HepG2 (cell line): ENCODE data around the gene C20orf144. TPM values are rescaled to one million over a fixed set of nuclear protein-coding genes. Genes with fewer than 3 reads are reported as not detected.

Source experiments
- HDAC6 ChIP-seq: fragments of 200-600 bp; sonication (generic); IDR thresholded peaks from 2 replicates; pipeline ENCODE4 v1.7.0; 2017; ENCODE audit warnings: mild to moderate bottlenecking, antibody characterized with exemption, low read length, low read depth
- HMG20B ChIP-seq: conservative IDR thresholded peaks from 2 replicates; pipeline ENCODE4 v1.6.1; 2016; ENCODE audit warnings: missing genetic modification reagents, missing compliant biosample characterization
- HOXA5 ChIP-seq: sonication (generic); formaldehyde crosslinking; IDR thresholded peaks from 2 replicates; pipeline ENCODE4 v1.4.0; 2020; ENCODE audit warnings: missing genetic modification reagents
- HOXA9 ChIP-seq: sonication (generic); formaldehyde crosslinking; IDR thresholded peaks from 2 replicates; pipeline ENCODE4 v1.8.1; 2022; ENCODE audit warnings: missing genetic modification reagents, mild to moderate bottlenecking, moderate library complexity, borderline replicate concordance
- KAT8 ChIP-seq: IDR thresholded peaks from 2 replicates; pipeline ENCODE4 v1.6.1; 2016; ENCODE audit warnings: missing genetic modification reagents, missing compliant biosample characterization
- KDM3A ChIP-seq: IDR thresholded peaks from 2 replicates; pipeline ENCODE4 v1.6.1; 2018; ENCODE audit warnings: low read depth, missing compliant biosample characterization
- MAFG ChIP-seq: sonication (generic); formaldehyde crosslinking; IDR thresholded peaks from 2 replicates; pipeline ENCODE4 v1.5.1; 2020; ENCODE audit warnings: mild to moderate bottlenecking, missing genetic modification reagents
- NFKB2 ChIP-seq: sonication (generic); formaldehyde crosslinking; IDR thresholded peaks from 2 replicates; pipeline ENCODE4 v1.4.0; 2020; ENCODE audit warnings: missing genetic modification reagents, borderline replicate concordance
- PCBP1 ChIP-seq: fragments of 200-400 bp; formaldehyde crosslinking; IDR thresholded peaks from 2 replicates; pipeline ENCODE4 v1.6.1; 2017; ENCODE audit warnings: mild to moderate bottlenecking, low read depth, low read length, borderline replicate concordance
- PLRG1 ChIP-seq: fragments of 450-650 bp; conservative IDR thresholded peaks from 2 replicates; pipeline ENCODE4 v1.6.1; 2016
- PTBP1 ChIP-seq: fragments of 200-400 bp; formaldehyde crosslinking; IDR thresholded peaks from 2 replicates; pipeline ENCODE4 v1.6.1; 2018; ENCODE audit warnings: low read length, low read depth; ENCODE audit not compliant: poor library complexity, severe bottlenecking
- RORA ChIP-seq: sonication (generic); formaldehyde crosslinking; IDR thresholded peaks from 2 replicates; pipeline ENCODE4 v1.5.0; 2020; ENCODE audit warnings: mild to moderate bottlenecking, missing genetic modification reagents, moderate library complexity
- SOX13 ChIP-seq, 3 experiments: fragments of 450-650 bp in 1 of 3; sonication (generic) in 1 of 3; formaldehyde crosslinking in 1 of 3; IDR thresholded peaks in 2 of 3; conservative IDR thresholded peaks in 1 of 3; 2 replicates each; pipeline versions ENCODE4 v1.5.0 to v1.6.1; 2016 to 2020; ENCODE audit warnings: antibody characterized with exemption in 1 of 3, mild to moderate bottlenecking in 1 of 3, missing compliant biosample characterization in 1 of 3, missing genetic modification reagents in 1 of 3, moderate library complexity in 1 of 3
- SPEN ChIP-seq: sonication (generic); formaldehyde crosslinking; IDR thresholded peaks from 2 replicates; pipeline ENCODE4 v1.5.1; 2020; ENCODE audit warnings: low read depth, mild to moderate bottlenecking, missing genetic modification reagents
- TGIF2 ChIP-seq: IDR thresholded peaks from 2 replicates; pipeline ENCODE4 v1.6.1; 2016; ENCODE audit warnings: control low read depth, missing compliant biosample characterization
- ZNF333 ChIP-seq: sonication (generic); formaldehyde crosslinking; IDR thresholded peaks from 2 replicates; pipeline ENCODE4 v1.4.0; 2020; ENCODE audit warnings: mild to moderate bottlenecking, missing genetic modification reagents, borderline replicate concordance
- ZNF44 ChIP-seq: sonication (generic); formaldehyde crosslinking; IDR thresholded peaks from 2 replicates; pipeline ENCODE4 v1.5.1; 2020; ENCODE audit warnings: mild to moderate bottlenecking, missing genetic modification reagents
- ZNF563 ChIP-seq: sonication (generic); formaldehyde crosslinking; IDR thresholded peaks from 2 replicates; pipeline ENCODE4 v1.8.0; 2022; ENCODE audit warnings: mild to moderate bottlenecking, moderate library complexity, missing genetic modification reagents
- ZNF572 ChIP-seq: sonication (generic); formaldehyde crosslinking; IDR thresholded peaks from 2 replicates; pipeline ENCODE4 v1.5.1; 2020; ENCODE audit warnings: mild to moderate bottlenecking, missing genetic modification reagents
- ZNF672 ChIP-seq: sonication (generic); formaldehyde crosslinking; IDR thresholded peaks from 2 replicates; pipeline ENCODE4 v1.8.1; 2022; ENCODE audit warnings: missing genetic modification reagents
- ZNF747 ChIP-seq: sonication (generic); formaldehyde crosslinking; IDR thresholded peaks from 2 replicates; pipeline ENCODE4 v1.8.1; 2023; ENCODE audit warnings: missing genetic modification reagents, mild to moderate bottlenecking, borderline replicate concordance
- ZNF878 ChIP-seq: sonication (generic); formaldehyde crosslinking; IDR thresholded peaks from 2 replicates; pipeline ENCODE4 v1.8.1; 2023; ENCODE audit warnings: mild to moderate bottlenecking, missing genetic modification reagents, moderate library complexity
- polyA plus RNA-seq, 8 experiments: library from polyadenylated mRNA; depleted of rRNA in 3 of 8; stranded (reverse) in 7 of 8; unstranded in 1 of 8; fragments of >200 nt; fragmentation: Illumina TruSeq in 4 of 8; extraction: Trizol in 4 of 8; gene quantifications; 2 replicates each; pipeline versions ENCODE4 v1.2.1 to v1.2.3, GENCODE V29; 2011 to 2016; ENCODE audit warnings: low read depth in 4 of 8, missing spikeins in 1 of 8, mixed read lengths in 1 of 8; ENCODE audit not compliant: insufficient read depth in 1 of 8
- total RNA-seq, 5 experiments: library from RNA; depleted of rRNA; stranded (reverse); fragments of >200 nt; fragmentation: Illumina TruSeq; extraction: Trizol; gene quantifications; 2 replicates each; pipeline ENCODE4 v1.2.3, GENCODE V29; 2016; ENCODE audit warnings: low read depth in 1 of 5
- TF ChIP-seq, protein P1 (sequence below): sonication (generic); formaldehyde crosslinking; IDR thresholded peaks from 2 replicates; pipeline ENCODE4 v1.4.0; 2020; ENCODE audit warnings: mild to moderate bottlenecking, missing genetic modification reagents

C20orf144 gene
- total and polyA plus RNA-seq, 2 of the 13 experiments (the other 11 are each of a cell fraction or from before 2014, with no cell fraction given), result 0.09 to 0.16 TPM

DNA sequence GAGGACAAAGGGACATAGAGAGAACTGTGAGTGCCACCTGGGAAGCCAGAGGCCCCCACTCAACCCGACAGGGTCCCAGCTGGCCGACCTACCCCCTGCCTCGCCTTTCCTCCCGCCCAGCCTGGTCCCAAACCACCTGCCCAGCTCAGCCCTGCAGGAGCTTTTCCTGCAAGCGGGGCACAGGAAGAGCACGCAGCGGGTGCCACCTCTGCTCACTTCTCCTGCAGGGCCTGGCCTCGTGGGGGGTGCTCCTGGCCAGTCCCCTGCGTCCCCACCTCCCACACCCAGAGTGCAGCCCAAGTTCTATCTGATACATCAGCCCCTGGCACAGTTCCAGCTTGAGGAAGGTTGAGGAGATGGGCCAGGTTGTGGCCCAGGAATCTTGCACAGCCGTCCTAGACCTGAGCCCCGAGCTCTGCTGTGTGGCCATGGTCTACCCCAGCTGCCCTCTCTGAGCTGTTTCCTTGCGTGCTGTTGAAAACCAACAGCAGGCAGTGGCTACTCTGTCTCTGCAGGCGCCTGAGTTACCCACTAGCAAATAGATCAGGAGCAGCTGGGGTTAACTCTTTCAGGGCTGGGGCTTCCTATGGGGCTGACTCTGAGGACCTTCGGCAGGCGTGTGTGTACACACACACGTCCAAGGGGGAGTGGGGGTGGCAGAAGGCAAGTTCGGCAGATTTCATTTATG lies 10.4 kb downstream of the C20orf144 start (continued):
- TF ChIP-seq KAT8 (CRISPR knock-in tag), result peak; percentile 22; the same call in 1 of the 2 replicates
- TF ChIP-seq PCBP1, result peak; percentile 75; the same call in 1 of the 2 replicates
- TF ChIP-seq ZNF333 (CRISPR knock-in tag), result no peak
- TF ChIP-seq RORA, result no peak
- no peak for TF ChIP-seq NFKB2 (CRISPR knock-in tag)
- TF ChIP-seq ZNF572 (CRISPR knock-in tag), result no peak; the same call in 1 of the 2 replicates
- TF ChIP-seq SOX13 (IDR thresholded peaks at IDR 0.05), result no peak
- TF ChIP-seq SOX13 (CRISPR knock-in tag; conservative IDR thresholded peaks at IDR 0.05 in 1 of 2, IDR thresholded peaks at IDR 0.05 in 1 of 2), result peak in 1 of 2 experiments; percentile 7; a peak in 1 of 4 replicates
- TF ChIP-seq PTBP1, result peak; percentile 28
- TF ChIP-seq, protein P1, sequence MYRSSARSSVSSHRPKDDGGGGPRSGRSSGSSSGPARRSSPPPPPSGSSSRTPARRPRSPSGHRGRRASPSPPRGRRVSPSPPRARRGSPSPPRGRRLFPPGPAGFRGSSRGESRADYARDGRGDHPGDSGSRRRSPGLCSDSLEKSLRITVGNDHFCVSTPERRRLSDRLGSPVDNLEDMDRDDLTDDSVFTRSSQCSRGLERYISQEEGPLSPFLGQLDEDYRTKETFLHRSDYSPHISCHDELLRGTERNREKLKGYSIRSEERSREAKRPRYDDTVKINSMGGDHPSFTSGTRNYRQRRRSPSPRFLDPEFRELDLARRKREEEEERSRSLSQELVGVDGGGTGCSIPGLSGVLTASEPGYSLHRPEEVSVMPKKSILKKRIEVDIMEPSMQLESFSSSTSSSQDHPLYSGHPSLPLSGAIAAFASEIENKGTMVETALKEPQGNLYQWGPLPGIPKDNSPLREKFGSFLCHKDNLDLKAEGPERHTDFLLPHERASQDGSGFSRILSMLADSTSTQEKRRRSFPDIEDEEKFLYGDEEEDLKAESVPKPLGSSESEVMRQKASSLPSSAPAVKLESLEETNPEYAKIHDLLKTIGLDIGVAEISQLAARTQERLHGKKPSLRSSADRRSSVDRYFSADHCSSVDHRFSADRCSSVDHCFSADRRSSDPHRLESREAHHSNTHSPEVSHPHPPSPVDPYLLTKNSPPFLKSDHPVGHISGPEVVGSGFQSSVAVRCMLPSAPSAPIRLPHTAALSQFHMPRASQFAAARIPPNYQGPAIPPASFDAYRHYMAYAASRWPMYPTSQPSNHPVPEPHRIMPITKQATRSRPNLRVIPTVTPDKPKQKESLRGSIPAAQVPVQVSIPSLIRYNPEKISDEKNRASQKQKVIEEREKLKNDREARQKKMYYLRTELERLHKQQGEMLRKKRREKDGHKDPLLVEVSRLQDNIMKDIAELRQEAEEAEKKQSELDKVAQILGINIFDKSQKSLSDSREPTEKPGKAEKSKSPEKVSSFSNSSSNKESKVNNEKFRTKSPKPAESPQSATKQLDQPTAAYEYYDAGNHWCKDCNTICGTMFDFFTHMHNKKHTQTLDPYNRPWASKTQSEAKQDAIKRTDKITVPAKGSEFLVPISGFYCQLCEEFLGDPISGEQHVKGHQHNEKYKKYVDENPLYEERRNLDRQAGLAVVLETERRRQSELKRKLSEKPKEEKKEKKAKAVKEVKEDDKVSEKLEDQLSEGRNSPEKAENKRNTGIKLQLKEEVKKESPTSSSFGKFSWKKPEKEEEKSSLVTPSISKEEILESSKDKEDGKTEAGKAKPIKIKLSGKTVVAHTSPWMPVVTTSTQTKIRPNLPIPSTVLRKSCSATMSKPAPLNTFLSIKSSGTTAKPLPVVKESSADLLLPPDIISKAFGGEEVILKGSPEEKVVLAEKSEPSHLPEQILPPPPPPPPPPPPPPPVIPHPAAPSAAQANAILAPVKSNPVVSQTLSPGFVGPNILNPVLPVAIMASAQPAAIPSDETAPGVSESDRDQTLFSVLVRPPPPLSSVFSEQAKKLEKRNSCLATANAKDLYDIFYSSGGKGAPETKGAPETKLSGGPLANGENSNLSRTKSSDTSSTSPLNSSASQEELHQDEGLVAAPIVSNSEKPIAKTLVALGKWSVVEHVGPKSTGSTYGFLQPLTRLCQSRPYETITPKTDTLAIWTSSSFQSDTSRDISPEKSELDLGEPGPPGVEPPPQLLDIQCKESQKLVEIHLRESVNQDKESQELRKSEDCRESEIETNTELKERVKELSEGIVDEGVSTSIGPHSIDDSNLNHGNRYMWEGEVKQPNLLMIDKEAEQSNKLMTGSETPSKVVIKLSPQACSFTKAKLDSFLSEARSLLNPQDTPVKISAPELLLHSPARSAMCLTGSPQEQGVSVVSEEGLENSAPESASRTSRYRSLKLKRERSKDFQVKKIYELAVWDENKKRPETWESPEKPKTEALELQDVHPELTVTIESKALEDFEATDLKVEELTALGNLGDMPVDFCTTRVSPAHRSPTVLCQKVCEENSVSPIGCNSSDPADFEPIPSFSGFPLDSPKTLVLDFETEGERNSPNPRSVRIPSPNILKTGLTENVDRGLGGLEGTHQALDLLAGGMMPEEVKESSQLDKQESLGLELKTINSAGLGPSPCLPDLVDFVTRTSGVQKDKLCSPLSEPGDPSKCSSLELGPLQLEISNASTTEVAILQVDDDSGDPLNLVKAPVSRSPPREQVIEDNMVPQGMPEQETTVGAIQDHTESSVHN, result peak; percentile 56; the same call in 1 of the 2 replicates
- no peak for TF ChIP-seq PLRG1
- TF ChIP-seq KDM3A, result peak; percentile 72; the same call in 1 of the 2 replicates
- TF ChIP-seq ZNF747 (CRISPR knock-in tag), result 0 out of 2 replicates have a peak, but pooled peaks have one; percentile 47
- TF ChIP-seq HOXA9 (CRISPR knock-in tag), result 0 out of 2 replicates have a peak, but pooled peaks have one; percentile 48
- TF ChIP-seq SPEN (CRISPR knock-in tag), result no peak
- TF ChIP-seq ZNF878 (CRISPR knock-in tag), result no peak
- TF ChIP-seq ZNF44, result peak; percentile 41; the same call in 1 of the 2 replicates
- TF ChIP-seq MAFG (CRISPR knock-in tag), result no peak
- TF ChIP-seq HMG20B (CRISPR knock-in tag), result no peak
- no peak for TF ChIP-seq HDAC6
- no peak for TF ChIP-seq HOXA5
- TF ChIP-seq ZNF672, result peak; percentile 41; the same call in 1 of the 2 replicates
- 0 out of 2 replicates have a peak, but pooled peaks have one; percentile 36 for TF ChIP-seq ZNF563
- peak; percentile 39; the same call in 1 of the 2 replicates for TF ChIP-seq TGIF2 (CRISPR knock-in tag)
